Breast epithelium (tissue), 4 donors: ENCODE measurements around the gene SYNDIG1. TPM values are rescaled to one million over a fixed set of nuclear protein-coding genes. Genes with fewer than 3 reads are reported as not detected.

ENCODE experiments used
- DNase-seq, 2 donors: peaks; one replicate each; pipeline ENCODE4 v3.0.0-alpha.2; 2019; ENCODE audit warnings: low spot score in 2 of 2
- H3K27ac ChIP-seq, 2 donors: fragments of 200-600 bp; sonication (generic) in 1 of 2; one replicate each; pipeline ENCODE4 v1.5.1; 2016 to 2019; ENCODE audit warnings: mild to moderate bottlenecking in 1 of 2
- H3K27me3 ChIP-seq, 2 donors: fragments of 200-600 bp; sonication (generic) in 1 of 2; one replicate each; pipeline versions ENCODE4 v1.5.1 to v1.6.0; 2017 to 2019; ENCODE audit warnings: control low read depth in 1 of 2, mild to moderate bottlenecking in 1 of 2
- H3K36me3 ChIP-seq: fragments of 200-600 bp; one replicate; pipeline ENCODE4 v1.5.1; 2019
- H3K4me1 ChIP-seq, 2 donors: fragments of 200-600 bp; sonication (generic); one replicate each; pipeline ENCODE4 v1.5.1; 2016 to 2019; ENCODE audit warnings: control low read depth in 1 of 2
- H3K4me3 ChIP-seq, 3 donors: fragments of 200-600 bp; sonication (generic); 1 replicate in 2 of 3; 2 replicates in 1 of 3; pipeline ENCODE4 v1.5.1; 2016 to 2019; ENCODE audit warnings: mild to moderate bottlenecking in 3 of 3, moderate library complexity in 2 of 3
- H3K9me3 ChIP-seq, 2 donors: fragments of 200-600 bp; sonication (generic) in 1 of 2; one replicate each; pipeline ENCODE4 v1.5.1; 2016 to 2019; ENCODE audit warnings: control low read depth in 1 of 2
- POLR2A ChIP-seq: fragments of 450-650 bp; IDR thresholded peaks from one replicate; pipeline ENCODE4 v1.6.1; 2016; ENCODE audit warnings: antibody characterized with exemption, mild to moderate bottlenecking, moderate library complexity
- POLR2AphosphoS5 ChIP-seq, 3 donors: sonication (generic); formaldehyde crosslinking; IDR thresholded peaks; one replicate each; pipeline ENCODE4 v1.6.1; 2017; ENCODE audit warnings: antibody characterized with exemption in 3 of 3
- intact Hi-C: fragments of 100-400 bp; cut with DNase I; formaldehyde crosslinking; loops from one replicate; pipeline ENCODE4 v1.15.1; 2023; ENCODE audit warnings: low total_unique reads
- total RNA-seq, 3 donors: library from RNA; depleted of rRNA; stranded (reverse); fragments of >200 nt; gene quantifications; one replicate each; pipeline ENCODE4 v1.1.0, GENCODE V29; 2016
- TF ChIP-seq, protein P1 (sequence below), 3 donors: fragments of 450-650 bp; IDR thresholded peaks; one replicate each; pipeline ENCODE4 v1.5.1; 2016 to 2017; ENCODE audit warnings: antibody characterized with exemption in 3 of 3, mild to moderate bottlenecking in 3 of 3, moderate library complexity in 3 of 3

SYNDIG1 gene
- total RNA-seq, 3 donors from 2014 or later = under 0.01 to 0.48 (median 0.15) TPM

- Histone ChIP-seq H3K36me3 (no peaks in the 10 kb centered on the region), H3K4me3 (no peak overlapping the region), H3K27ac (no peak overlapping the region), H3K4me1 (no peaks in the 10 kb centered on the region), H3K9me3 (no peaks in the 10 kb centered on the region), H3K27me3 (peaks cover 0 to 7% of the 10 kb centered on the region in 2 donors)
- no peak for DNase-seq
- TF ChIP-seq POLR2AphosphoS5 (IDR thresholded peaks at IDR 0.05) = no peak
- no peak for TF ChIP-seq POLR2A
- TF ChIP-seq, protein P1, sequence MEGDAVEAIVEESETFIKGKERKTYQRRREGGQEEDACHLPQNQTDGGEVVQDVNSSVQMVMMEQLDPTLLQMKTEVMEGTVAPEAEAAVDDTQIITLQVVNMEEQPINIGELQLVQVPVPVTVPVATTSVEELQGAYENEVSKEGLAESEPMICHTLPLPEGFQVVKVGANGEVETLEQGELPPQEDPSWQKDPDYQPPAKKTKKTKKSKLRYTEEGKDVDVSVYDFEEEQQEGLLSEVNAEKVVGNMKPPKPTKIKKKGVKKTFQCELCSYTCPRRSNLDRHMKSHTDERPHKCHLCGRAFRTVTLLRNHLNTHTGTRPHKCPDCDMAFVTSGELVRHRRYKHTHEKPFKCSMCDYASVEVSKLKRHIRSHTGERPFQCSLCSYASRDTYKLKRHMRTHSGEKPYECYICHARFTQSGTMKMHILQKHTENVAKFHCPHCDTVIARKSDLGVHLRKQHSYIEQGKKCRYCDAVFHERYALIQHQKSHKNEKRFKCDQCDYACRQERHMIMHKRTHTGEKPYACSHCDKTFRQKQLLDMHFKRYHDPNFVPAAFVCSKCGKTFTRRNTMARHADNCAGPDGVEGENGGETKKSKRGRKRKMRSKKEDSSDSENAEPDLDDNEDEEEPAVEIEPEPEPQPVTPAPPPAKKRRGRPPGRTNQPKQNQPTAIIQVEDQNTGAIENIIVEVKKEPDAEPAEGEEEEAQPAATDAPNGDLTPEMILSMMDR (IDR thresholded peaks at IDR 0.05) = no peak
- intact Hi-C loops = no loop called here
Measured at GRCh38 chr20:24654425-24654824, 185.0 kb downstream of the SYNDIG1 start.

DNA sequence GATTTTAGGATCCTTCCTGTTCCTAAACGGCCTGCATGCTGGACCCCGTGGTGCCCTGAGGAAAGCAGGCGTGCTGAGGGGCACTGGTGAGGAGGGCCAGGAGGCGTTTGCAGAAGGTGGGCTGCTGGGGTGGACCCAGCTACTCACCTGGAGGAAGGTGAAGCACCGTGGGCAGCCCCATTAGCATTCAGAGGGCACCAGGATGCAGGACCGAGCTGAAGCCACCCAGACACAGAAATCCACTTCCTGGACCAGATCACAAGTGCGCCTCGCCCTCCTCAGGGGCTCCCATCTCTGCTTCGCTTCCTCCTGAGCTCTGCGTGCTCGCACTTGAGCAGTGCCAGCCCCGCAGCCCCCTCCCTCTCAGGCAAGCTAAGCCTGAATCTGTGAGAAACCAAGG is 187.0 kb downstream of the SYNDIG1 start:
- Histone ChIP-seq H3K4me1 (no peaks in the 10 kb centered on the region), H3K4me3 (no peak overlapping the region), H3K27ac (no peak overlapping the region), H3K9me3 (no peaks in the 10 kb centered on the region), H3K27me3 (peaks cover 0 to 13% of the 10 kb centered on the region in 2 donors), H3K36me3 (no peaks in the 10 kb centered on the region)
- intact Hi-C loops = no loop called here
- TF ChIP-seq, protein P1 (IDR thresholded peaks at IDR 0.05) = no peak
- no peak for TF ChIP-seq POLR2AphosphoS5 (IDR thresholded peaks at IDR 0.05)
- TF ChIP-seq POLR2A = no peak
- no peak for DNase-seq

GRCh38 chr20:24657196-24657595 is 187.8 kb downstream of the SYNDIG1 start:
- Histone ChIP-seq H3K9me3 (no peaks in the 10 kb centered on the region), H3K4me3 (no peak overlapping the region), H3K4me1 (no peaks in the 10 kb centered on the region), H3K27ac (no peak overlapping the region), H3K36me3 (no peaks in the 10 kb centered on the region), H3K27me3 (peaks cover 0 to 13% of the 10 kb centered on the region in 2 donors)
- intact Hi-C loops = no loop called here
- TF ChIP-seq, protein P1 (IDR thresholded peaks at IDR 0.05) = no peak
- TF ChIP-seq POLR2A (no peak), POLR2AphosphoS5 (IDR thresholded peaks at IDR 0.05) (no peak)
- no peak for DNase-seq

- H3K9me3 ChIP-seq = no peaks in the 10 kb centered on the region
- DNase-seq = no peak
- H3K4me1 ChIP-seq = no peaks in the 10 kb centered on the region
- intact Hi-C loops = no loop called here
- H3K27me3 ChIP-seq = peaks cover 0 to 9% of the 10 kb centered on the region in 2 donors
- H3K36me3 ChIP-seq = no peaks in the 10 kb centered on the region
- TF ChIP-seq, protein P1 (IDR thresholded peaks at IDR 0.05) = no peak
- TF ChIP-seq POLR2A (no peak), POLR2AphosphoS5 (IDR thresholded peaks at IDR 0.05) (no peak)
- H3K4me3 ChIP-seq = no peak overlapping the region
- no peak overlapping the region for H3K27ac ChIP-seq
Measured at GRCh38 chr20:24657878-24658620, 188.6 kb downstream of the SYNDIG1 start.

- TF ChIP-seq POLR2A = no peak
- no peak for TF ChIP-seq POLR2AphosphoS5 (IDR thresholded peaks at IDR 0.05)
- TF ChIP-seq, protein P1 (IDR thresholded peaks at IDR 0.05) = no peak
- H3K4me3 ChIP-seq = no peak overlapping the region
- H3K27me3 ChIP-seq = peaks cover 0 to 9% of the 10 kb centered on the region in 2 donors
- no peaks in the 10 kb centered on the region for H3K9me3 ChIP-seq
- intact Hi-C loops = no loop called here
- no peak overlapping the region for H3K27ac ChIP-seq
- no peaks in the 10 kb centered on the region for H3K4me1 ChIP-seq
- no peak for DNase-seq
- H3K36me3 ChIP-seq = no peaks in the 10 kb centered on the region
Measured at GRCh38 chr20:24658920-24659660, 189.7 kb downstream of the SYNDIG1 start.
